Amniotic epithelial cell (primary cell): Measurements from ENCODE around the gene HSD17B3.
"Not testable (repeated sequence)": the region's sequence is repeated elsewhere in the genome, so short reads cannot be mapped to it uniquely, and the experiment has no call there.

Experiments
- DNase-seq: peaks from one replicate; pipeline ENCODE4 v3.0.0-alpha.2; 2010; ENCODE audit warnings: low read depth

Gene HSD17B3

GRCh38 chr9:96193236-96193755 lies 108.7 kb downstream of the HSD17B3 start:
- no peak for DNase-seq

- DNase-seq = no peak
Observed at GRCh38 chr9:96192710-96193109, 109.3 kb downstream of the HSD17B3 start.

DNA sequence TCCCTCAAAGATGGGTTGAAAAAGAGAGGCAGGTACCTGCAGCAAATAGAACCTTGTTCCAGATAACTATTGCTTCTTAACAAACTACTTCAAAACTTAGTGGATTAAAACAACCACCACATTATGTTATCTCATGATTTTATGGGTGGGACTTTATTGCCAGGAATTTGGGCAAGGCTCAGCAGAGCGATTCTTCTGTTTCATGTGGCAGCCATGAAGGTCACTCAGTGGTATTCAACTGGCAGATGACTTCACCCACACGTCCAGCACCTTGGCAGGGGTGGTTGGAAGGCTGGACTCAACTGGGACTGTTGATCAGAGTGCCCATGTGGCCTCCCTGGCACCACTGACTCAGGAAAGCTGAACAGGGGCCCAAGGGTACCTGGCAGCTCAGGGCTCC lies 112.0 kb downstream of the HSD17B3 start:
- DNase-seq = no peak

- not testable (repeated sequence) for DNase-seq
Observed at GRCh38 chr9:96189581-96189980, 112.4 kb downstream of the HSD17B3 start.

DNA sequence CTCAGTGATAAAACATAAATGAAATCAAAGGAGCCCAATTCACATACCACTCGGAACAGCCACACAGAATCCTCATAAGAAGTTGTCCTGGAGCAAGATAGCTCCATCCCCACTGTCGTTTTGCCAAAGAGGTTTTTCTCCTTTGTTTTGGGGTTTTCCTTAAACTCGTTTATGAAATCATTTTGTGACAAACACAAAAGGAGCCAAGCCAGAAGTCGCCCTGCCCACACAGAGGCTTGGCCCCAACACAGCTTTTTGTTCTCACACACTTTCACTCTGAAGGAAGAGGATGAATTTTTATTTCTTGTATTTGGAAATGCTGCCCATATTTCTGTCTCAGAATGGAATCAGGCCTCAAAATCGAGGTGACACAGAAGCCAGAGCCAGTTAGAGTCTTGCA lies 113.4 kb downstream of the HSD17B3 start:
- no peak for DNase-seq

- no peak for DNase-seq
Observed at GRCh38 chr9:96187151-96187555, 114.8 kb downstream of the HSD17B3 start.

GRCh38 chr9:96186591-96187011 lies 115.4 kb downstream of the HSD17B3 start:
- no peak for DNase-seq

GRCh38 chr9:96185518-96186156 lies 116.3 kb downstream of the HSD17B3 start:
- no peak for DNase-seq
